Measurements from ENCODE around the gene CTDP1. TPM values are rescaled to one million over a fixed set of nuclear protein-coding genes. Genes with fewer than 3 reads are reported as not detected.

CTDP1 gene
- total and polyA plus RNA-seq, 4 donors: 2.7 to 13.9 (median 10.5) TPM

GRCh38 chr18:79746730-79747129 lies 67.1 kb downstream of the CTDP1 start:
- Histone ChIP-seq H3K4me3 (ENCODE audit: low read depth in 1 of 3, low read length in 3 of 3) (no peak overlapping the region), H3K9ac (ENCODE audit: low read depth in 1 of 2, low read length in 2 of 2) (no peak overlapping the region), H3K27me3 (ENCODE audit: control insufficient read depth in 4 of 4, insufficient read depth in 4 of 4, low read length in 3 of 4) (no peaks in the 10 kb centered on the region), H3K4me1 (ENCODE audit: control insufficient read depth in 4 of 4, insufficient read depth in 4 of 4, low read length in 3 of 4) (no peaks in the 10 kb centered on the region), H3K36me3 (ENCODE audit: control insufficient read depth in 4 of 4, insufficient read depth in 3 of 4, low read depth in 1 of 4, low read length in 3 of 4) (peaks cover 0 to 8% (median 6%) of the 10 kb centered on the region in 4 donors), H3K9me3 (ENCODE audit: control insufficient read depth in 4 of 4, low read length in 3 of 4) (peaks cover 0 to 1% (median 0%) of the 10 kb centered on the region in 4 donors), H3K27ac (ENCODE audit: low read depth in 1 of 2, low read length in 2 of 2) (no peak overlapping the region)
- TF ChIP-seq, protein P1, sequence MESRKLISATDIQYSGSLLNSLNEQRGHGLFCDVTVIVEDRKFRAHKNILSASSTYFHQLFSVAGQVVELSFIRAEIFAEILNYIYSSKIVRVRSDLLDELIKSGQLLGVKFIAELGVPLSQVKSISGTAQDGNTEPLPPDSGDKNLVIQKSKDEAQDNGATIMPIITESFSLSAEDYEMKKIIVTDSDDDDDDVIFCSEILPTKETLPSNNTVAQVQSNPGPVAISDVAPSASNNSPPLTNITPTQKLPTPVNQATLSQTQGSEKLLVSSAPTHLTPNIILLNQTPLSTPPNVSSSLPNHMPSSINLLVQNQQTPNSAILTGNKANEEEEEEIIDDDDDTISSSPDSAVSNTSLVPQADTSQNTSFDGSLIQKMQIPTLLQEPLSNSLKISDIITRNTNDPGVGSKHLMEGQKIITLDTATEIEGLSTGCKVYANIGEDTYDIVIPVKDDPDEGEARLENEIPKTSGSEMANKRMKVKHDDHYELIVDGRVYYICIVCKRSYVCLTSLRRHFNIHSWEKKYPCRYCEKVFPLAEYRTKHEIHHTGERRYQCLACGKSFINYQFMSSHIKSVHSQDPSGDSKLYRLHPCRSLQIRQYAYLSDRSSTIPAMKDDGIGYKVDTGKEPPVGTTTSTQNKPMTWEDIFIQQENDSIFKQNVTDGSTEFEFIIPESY (IDR thresholded peaks at IDR 0.05): no peak
- no peak for TF ChIP-seq ATF3 (IDR thresholded peaks at IDR 0.05)
- no peak for TF ChIP-seq SP1 (IDR thresholded peaks at IDR 0.05)
- TF ChIP-seq, protein P2, sequence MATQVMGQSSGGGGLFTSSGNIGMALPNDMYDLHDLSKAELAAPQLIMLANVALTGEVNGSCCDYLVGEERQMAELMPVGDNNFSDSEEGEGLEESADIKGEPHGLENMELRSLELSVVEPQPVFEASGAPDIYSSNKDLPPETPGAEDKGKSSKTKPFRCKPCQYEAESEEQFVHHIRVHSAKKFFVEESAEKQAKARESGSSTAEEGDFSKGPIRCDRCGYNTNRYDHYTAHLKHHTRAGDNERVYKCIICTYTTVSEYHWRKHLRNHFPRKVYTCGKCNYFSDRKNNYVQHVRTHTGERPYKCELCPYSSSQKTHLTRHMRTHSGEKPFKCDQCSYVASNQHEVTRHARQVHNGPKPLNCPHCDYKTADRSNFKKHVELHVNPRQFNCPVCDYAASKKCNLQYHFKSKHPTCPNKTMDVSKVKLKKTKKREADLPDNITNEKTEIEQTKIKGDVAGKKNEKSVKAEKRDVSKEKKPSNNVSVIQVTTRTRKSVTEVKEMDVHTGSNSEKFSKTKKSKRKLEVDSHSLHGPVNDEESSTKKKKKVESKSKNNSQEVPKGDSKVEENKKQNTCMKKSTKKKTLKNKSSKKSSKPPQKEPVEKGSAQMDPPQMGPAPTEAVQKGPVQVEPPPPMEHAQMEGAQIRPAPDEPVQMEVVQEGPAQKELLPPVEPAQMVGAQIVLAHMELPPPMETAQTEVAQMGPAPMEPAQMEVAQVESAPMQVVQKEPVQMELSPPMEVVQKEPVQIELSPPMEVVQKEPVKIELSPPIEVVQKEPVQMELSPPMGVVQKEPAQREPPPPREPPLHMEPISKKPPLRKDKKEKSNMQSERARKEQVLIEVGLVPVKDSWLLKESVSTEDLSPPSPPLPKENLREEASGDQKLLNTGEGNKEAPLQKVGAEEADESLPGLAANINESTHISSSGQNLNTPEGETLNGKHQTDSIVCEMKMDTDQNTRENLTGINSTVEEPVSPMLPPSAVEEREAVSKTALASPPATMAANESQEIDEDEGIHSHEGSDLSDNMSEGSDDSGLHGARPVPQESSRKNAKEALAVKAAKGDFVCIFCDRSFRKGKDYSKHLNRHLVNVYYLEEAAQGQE (IDR thresholded peaks at IDR 0.05): no peak
- TF ChIP-seq, protein P3, sequence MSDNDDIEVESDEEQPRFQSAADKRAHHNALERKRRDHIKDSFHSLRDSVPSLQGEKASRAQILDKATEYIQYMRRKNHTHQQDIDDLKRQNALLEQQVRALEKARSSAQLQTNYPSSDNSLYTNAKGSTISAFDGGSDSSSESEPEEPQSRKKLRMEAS (IDR thresholded peaks at IDR 0.05): no peak
- TF ChIP-seq HNF4G (IDR thresholded peaks at IDR 0.05): no peak
- no peak for TF ChIP-seq TAF1 (conservative IDR thresholded peaks at IDR 0.05)
- no peak for TF ChIP-seq FOXA1 (IDR thresholded peaks at IDR 0.05)
- no peak for TF ChIP-seq RAD21 (IDR thresholded peaks at IDR 0.05)
- DNase-seq (ENCODE audit: low spot score): no peak
- 98% methylated on average over 8 of the region's 8 CpGs for WGBS

GRCh38 chr18:79747156-79747845 lies 67.7 kb downstream of the CTDP1 start:
- no peak for DNase-seq (ENCODE audit: low spot score)
- Histone ChIP-seq H3K9me3 (ENCODE audit: control insufficient read depth in 4 of 4, low read length in 3 of 4) (peaks cover 0 to 1% (median 0%) of the 10 kb centered on the region in 4 donors), H3K4me1 (ENCODE audit: control insufficient read depth in 4 of 4, insufficient read depth in 4 of 4, low read length in 3 of 4) (no peaks in the 10 kb centered on the region), H3K36me3 (ENCODE audit: control insufficient read depth in 4 of 4, insufficient read depth in 3 of 4, low read depth in 1 of 4, low read length in 3 of 4) (peaks cover 0 to 7% (median 4%) of the 10 kb centered on the region in 4 donors), H3K9ac (ENCODE audit: low read depth in 1 of 2, low read length in 2 of 2) (no peak overlapping the region), H3K27ac (ENCODE audit: low read depth in 1 of 2, low read length in 2 of 2) (no peak overlapping the region), H3K27me3 (ENCODE audit: control insufficient read depth in 4 of 4, insufficient read depth in 4 of 4, low read length in 3 of 4) (no peaks in the 10 kb centered on the region), H3K4me3 (ENCODE audit: low read depth in 1 of 3, low read length in 3 of 3) (no peak overlapping the region)
- TF ChIP-seq RAD21 (IDR thresholded peaks at IDR 0.05) (no peak), FOXA1 (IDR thresholded peaks at IDR 0.05) (no peak), HNF4A (conservative IDR thresholded peaks at IDR 0.05) (no peak)
- 98% methylated on average over 35 of the region's 35 CpGs for WGBS

All from liver (tissue), 9 donors.